ENCODE results near the gene GRID1. TPM values are rescaled to one million over a fixed set of nuclear protein-coding genes. Genes with fewer than 3 reads are reported as not detected.

The GRID1 gene
- total RNA-seq, 1 donor from 2014 or later: under 0.01 TPM

GRCh38 chr10:86357676-86358075 lies 8.9 kb downstream of the GRID1 start:
- DNase-seq (ENCODE audit: low read depth) (no peak), FAIRE-seq (no peak)
- Histone ChIP-seq H3K4me3 (ENCODE audit: low read depth, low read length) (no peak overlapping the region), H3K36me3 (ENCODE audit: control insufficient read depth, insufficient read depth, low read length) (no peaks in the 10 kb centered on the region), H3K27me3 (ENCODE audit: control insufficient read depth, insufficient read depth, low read length) (peaks cover 3% of the 10 kb centered on the region)
- no peak for TF ChIP-seq CTCF (IDR thresholded peaks at IDR 0.05; ENCODE audit: insufficient read depth, low read length, severe bottlenecking)

- TF ChIP-seq CTCF (IDR thresholded peaks at IDR 0.05; ENCODE audit: insufficient read depth, low read length, severe bottlenecking): no peak
- Histone ChIP-seq H3K27me3 (ENCODE audit: control insufficient read depth, insufficient read depth, low read length) (peaks cover 2% of the 10 kb centered on the region), H3K4me3 (ENCODE audit: low read depth, low read length) (no peak overlapping the region), H3K36me3 (ENCODE audit: control insufficient read depth, insufficient read depth, low read length) (no peaks in the 10 kb centered on the region)
- no peak for FAIRE-seq
- no peak for DNase-seq (ENCODE audit: low read depth)
These were observed 9.6 kb downstream of the GRID1 start for GRCh38 chr10:86357041-86357440.

GRCh38 chr10:86356296-86356695 lies 10.3 kb downstream of the GRID1 start:
- no peak for DNase-seq (ENCODE audit: low read depth)
- FAIRE-seq: no peak
- H3K4me3 ChIP-seq (ENCODE audit: low read depth, low read length): no peak overlapping the region
- peaks cover 3% of the 10 kb centered on the region for H3K27me3 ChIP-seq (ENCODE audit: control insufficient read depth, insufficient read depth, low read length)
- no peak for TF ChIP-seq CTCF (IDR thresholded peaks at IDR 0.05; ENCODE audit: insufficient read depth, low read length, severe bottlenecking)
- no peaks in the 10 kb centered on the region for H3K36me3 ChIP-seq (ENCODE audit: control insufficient read depth, insufficient read depth, low read length)

GRCh38 chr10:86355571-86356038 lies 11.0 kb downstream of the GRID1 start:
- H3K36me3 ChIP-seq (ENCODE audit: control insufficient read depth, insufficient read depth, low read length): no peaks in the 10 kb centered on the region
- H3K27me3 ChIP-seq (ENCODE audit: control insufficient read depth, insufficient read depth, low read length): peaks cover 3% of the 10 kb centered on the region
- DNase-seq (ENCODE audit: low read depth) (no peak), FAIRE-seq (peak; percentile 52)
- no peak overlapping the region for H3K4me3 ChIP-seq (ENCODE audit: low read depth, low read length)
- no peak for TF ChIP-seq CTCF (IDR thresholded peaks at IDR 0.05; ENCODE audit: insufficient read depth, low read length, severe bottlenecking)

- DNase-seq (ENCODE audit: low read depth): no peak
- peak; percentile 68 for FAIRE-seq
- H3K36me3 ChIP-seq (ENCODE audit: control insufficient read depth, insufficient read depth, low read length): no peaks in the 10 kb centered on the region
- no peak overlapping the region for H3K4me3 ChIP-seq (ENCODE audit: low read depth, low read length)
- no peak for TF ChIP-seq CTCF (IDR thresholded peaks at IDR 0.05; ENCODE audit: insufficient read depth, low read length, severe bottlenecking)
- peaks cover 5% of the 10 kb centered on the region for H3K27me3 ChIP-seq (ENCODE audit: control insufficient read depth, insufficient read depth, low read length)
These were observed 11.6 kb downstream of the GRID1 start for GRCh38 chr10:86354761-86355540.

All from bronchial epithelial cell (primary cell).